Glomerular endothelial cell (primary cell): ENCODE measurements around the gene SMARCD2. TPM values are rescaled to one million over a fixed set of nuclear protein-coding genes. Genes with fewer than 3 reads are reported as not detected.
"Not testable (repeated sequence)": the region's sequence is repeated elsewhere in the genome, so short reads cannot be mapped to it uniquely, and the experiment has no call there.

ENCODE experiments used
- DNase-seq: peaks from one replicate; pipeline ENCODE4 v3.0.0-alpha.2; 2011; ENCODE audit warnings: low read depth, low spot score; ENCODE audit errors: extremely low read depth
- total RNA-seq: library from RNA; depleted of rRNA; stranded (reverse); fragments of >200 nt; gene quantifications from 2 replicates; pipeline ENCODE4 v1.2.3, GENCODE V29; 2015

Gene SMARCD2
- total RNA-seq, result 79.5 and 105 TPM in 2 replicates

- peak; percentile 95 for DNase-seq
Measured at GRCh38 chr17:63842540-63843386, at the start of gene SMARCD2. Gene SMARCD2 (minus strand): TSS chr17:63842685. CDS start chr17:63842674, 11 bp downstream.

GRCh38 chr17:63889026-63889848 lies 46.8 kb upstream of the SMARCD2 start:
- DNase-seq, result not testable (repeated sequence)

GRCh38 chr17:63885119-63885518 lies 42.6 kb upstream of the SMARCD2 start:
- not testable (repeated sequence) for DNase-seq

DNA sequence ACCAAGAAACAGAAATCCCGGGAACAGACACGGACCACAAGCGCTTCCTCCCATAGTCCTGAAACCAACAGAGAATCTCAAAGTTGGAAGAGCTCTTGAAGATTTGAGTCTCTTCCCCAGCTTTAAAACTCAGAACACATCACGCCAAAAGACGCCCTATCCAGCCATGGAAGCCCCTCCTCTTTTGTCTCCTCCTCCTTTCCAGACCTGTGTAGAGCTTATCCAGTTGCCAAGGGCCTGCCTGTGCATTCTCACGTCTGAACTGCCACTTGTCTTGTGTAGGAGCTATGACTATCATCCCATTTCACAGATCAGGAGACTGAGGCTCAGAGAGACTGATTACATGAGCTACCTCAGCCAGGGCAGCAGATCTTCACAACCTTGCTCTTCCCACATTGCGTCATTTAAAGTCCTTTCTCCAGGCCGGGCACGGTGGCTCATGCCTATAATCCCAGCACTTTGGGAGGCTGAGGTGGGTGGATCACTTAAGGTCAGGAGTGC lies 40.2 kb upstream of the SMARCD2 start:
- DNase-seq, result not testable (repeated sequence)

- DNase-seq, result no peak
Measured at GRCh38 chr17:63881935-63882601, 39.6 kb upstream of the SMARCD2 start, which contains the start of gene GH2. Gene GH2 (minus strand): TSS chr17:63881944. CDS start chr17:63881801, 143 bp downstream.

DNA sequence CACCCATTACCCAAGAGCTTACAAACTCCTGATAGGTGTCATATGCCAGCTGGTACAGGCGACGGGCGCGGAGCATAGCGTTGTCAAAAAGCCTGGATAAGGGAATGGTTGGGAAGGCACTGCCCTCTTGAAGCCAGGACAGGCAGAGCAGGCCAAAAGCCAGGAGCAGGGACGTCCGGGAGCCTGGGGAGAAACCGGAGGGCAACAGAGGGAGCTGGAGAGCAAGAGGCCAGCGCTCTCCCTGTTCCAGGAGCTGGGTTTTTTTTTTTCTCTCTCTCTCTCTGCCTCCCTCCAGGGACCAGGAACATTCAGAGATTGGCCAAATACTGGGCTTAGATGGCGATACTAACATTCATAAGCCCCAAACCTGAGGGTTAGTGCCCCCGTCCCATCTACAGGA lies 38.9 kb upstream of the SMARCD2 start:
- not testable (repeated sequence) for DNase-seq

- DNase-seq, result no peak
Measured at GRCh38 chr17:63880706-63881105, 38.2 kb upstream of the SMARCD2 start.

GRCh38 chr17:63878413-63878812 lies 35.9 kb upstream of the SMARCD2 start:
- DNase-seq, result not testable (repeated sequence)

DNA sequence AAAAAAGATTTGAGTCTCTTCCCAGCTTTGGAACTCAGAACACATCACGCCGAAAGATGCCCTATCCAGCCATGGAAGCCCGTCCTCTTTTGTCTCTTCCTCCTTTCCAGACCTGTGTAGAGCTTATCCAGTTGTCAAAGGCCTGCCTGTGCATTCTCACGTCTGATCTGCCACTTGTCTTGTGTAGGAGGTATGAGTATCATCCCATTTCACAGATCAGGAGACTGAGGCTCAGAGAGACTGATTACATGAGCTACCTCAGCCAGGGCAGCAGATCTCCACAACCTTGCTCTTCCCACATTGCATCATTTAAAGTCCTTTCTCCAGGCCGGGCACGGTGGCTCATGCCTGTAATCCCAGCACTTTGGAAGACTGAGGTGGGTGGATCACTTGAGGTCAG lies 32.2 kb upstream of the SMARCD2 start:
- DNase-seq, result not testable (repeated sequence)

DNA sequence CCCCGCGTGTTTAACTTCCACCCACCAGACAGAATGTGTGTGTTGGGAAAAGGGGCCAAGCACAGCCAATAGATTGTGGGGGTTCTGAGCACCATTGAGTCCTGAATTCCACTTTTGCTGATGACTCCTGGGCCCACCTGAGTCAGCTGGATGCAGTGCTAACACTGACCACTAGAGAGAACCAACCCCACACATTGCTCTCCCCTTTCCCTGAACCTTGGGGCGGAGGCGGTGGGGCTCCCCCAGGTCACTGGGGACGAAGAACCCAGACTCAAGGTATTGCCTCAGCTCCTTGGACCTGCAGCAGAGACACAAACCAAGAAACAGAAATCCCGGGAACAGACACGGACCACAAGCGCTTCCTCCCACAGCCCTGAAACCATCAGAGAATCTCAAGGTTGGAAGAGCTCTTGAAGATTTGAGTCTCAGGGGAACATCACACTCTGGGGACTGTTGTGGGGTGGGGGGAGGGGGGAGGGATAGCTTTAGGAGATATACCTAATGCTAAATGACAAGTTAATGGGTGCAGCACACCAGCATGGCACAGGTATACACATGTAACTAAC lies 31.7 kb upstream of the SMARCD2 start:
- DNase-seq, result not testable (repeated sequence)

GRCh38 chr17:63873577-63873976 lies 31.1 kb upstream of the SMARCD2 start, which contains the start of gene CSH2:
Gene CSH2 (minus strand): TSS chr17:63873677. CDS start chr17:63873614, 63 bp downstream.
- DNase-seq, result not testable (repeated sequence)

- DNase-seq, result not testable (repeated sequence)
Measured at GRCh38 chr17:63871646-63872365, 29.3 kb upstream of the SMARCD2 start.

DNA sequence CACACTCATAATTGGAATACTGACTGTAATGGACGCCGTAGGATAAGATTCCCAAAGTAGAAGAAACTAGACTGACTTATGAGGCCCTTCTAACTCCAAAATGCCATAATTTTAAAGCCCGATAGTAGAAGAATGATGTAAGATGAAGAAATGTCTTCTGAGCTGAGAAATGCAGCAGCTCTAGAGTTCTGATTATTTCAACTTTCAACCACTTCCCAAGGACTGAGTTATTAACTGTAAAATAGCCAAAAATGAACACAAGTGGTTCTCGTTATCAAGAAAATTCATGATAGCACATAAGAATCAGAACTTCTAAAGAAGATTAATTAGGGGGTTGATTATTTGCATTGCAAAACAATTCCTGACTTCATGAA lies 27.8 kb upstream of the SMARCD2 start:
- not testable (repeated sequence) for DNase-seq

- DNase-seq, result not testable (repeated sequence)
Measured at GRCh38 chr17:63869491-63870291, 27.2 kb upstream of the SMARCD2 start.

GRCh38 chr17:63866625-63867024 lies 24.1 kb upstream of the SMARCD2 start:
- not testable (repeated sequence) for DNase-seq

GRCh38 chr17:63859257-63859656 lies 16.8 kb upstream of the SMARCD2 start:
- DNase-seq, result no peak

DNA sequence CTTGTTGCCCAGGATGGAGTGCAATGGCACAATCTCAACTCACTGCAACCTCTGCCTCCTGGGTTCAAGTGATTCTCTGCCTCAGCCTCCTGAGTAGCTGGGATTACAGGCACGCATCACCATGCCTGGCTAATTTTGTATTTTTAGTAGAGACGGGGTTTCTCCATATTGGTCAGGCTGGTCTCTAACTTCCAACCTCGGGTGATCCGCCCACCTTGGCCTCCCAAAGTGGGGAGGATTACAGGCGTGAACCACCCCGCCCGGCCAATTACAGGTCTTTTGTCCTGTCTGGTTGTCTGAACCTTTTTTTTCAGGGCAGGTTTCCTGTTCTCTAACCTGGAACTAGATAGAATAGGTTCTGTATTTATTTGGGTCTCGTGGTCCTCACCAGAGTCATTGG lies 13.9 kb upstream of the SMARCD2 start:
- DNase-seq, result not testable (repeated sequence)

DNA sequence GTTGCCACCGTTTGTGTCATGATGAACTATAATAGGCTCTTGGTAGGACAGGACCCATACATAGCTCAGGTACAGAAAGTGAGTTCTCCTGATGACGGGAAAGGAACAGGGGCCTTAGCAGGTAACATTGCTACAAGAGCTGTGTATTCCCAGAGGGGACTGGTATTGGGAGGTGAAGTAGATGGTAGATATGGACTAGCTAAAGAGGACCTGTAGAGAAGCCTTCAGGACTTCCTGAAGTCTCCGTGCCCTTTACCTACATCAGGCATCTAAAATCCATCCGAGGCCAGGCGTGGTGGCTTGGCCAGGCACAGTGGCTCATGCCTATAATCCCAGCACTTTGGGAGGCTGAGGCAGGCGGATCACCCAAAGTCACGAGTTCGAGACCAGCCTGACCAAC lies 12.7 kb upstream of the SMARCD2 start:
- DNase-seq, result no peak

DNA sequence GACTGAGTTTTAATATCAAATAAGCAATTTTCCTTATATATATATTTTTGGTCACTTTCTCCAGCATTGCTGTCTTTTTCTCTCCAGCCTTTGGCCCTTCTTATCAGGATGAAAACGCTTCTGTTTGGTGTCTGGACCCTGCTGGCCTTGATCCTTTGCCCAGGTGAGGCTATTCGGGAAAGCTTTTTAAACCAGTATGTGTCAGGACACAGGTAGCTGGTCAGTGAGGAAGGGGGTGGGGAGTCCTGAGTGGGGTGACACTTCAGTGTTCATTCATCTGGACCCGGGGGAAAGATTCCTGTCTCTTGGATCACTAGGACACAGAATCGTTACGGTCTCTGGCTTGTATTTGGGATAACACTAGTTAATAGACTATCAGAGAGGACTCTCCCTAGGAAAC lies 12.2 kb upstream of the SMARCD2 start:
- no peak for DNase-seq
